CD4-positive, alpha-beta T cell treated with Interferon alpha-2 for 1 hour (primary cell): Measurements from ENCODE around the gene HBG2.

Source experiments
- DNase-seq, 2 donors: peaks; one replicate each; pipeline ENCODE4 v3.0.0-alpha.2; 2020 to 2022

The HBG2 gene

GRCh38 chr11:5247472-5248192, 6.9 kb downstream of the HBG2 start:
- no peak for DNase-seq

- no peak for DNase-seq
Measured at GRCh38 chr11:5246772-5247471, 7.7 kb downstream of the HBG2 start.

GRCh38 chr11:5245155-5245554, 9.4 kb downstream of the HBG2 start:
- DNase-seq: no peak

- DNase-seq: no peak
Measured at GRCh38 chr11:5243816-5244180, 10.8 kb downstream of the HBG2 start.

- no peak for DNase-seq
Measured at GRCh38 chr11:5242933-5243815, 11.4 kb downstream of the HBG2 start.

- DNase-seq: no peak
Measured at GRCh38 chr11:5242208-5242607, 12.4 kb downstream of the HBG2 start.

- DNase-seq: no peak
Measured at GRCh38 chr11:5241458-5241857, 13.1 kb downstream of the HBG2 start.

GRCh38 chr11:5240458-5240857, 14.1 kb downstream of the HBG2 start:
- DNase-seq: no peak

GRCh38 chr11:5240056-5240455, 14.5 kb downstream of the HBG2 start:
- DNase-seq: no peak

- no peak for DNase-seq
Measured at GRCh38 chr11:5239046-5239445, 15.5 kb downstream of the HBG2 start.

- no peak for DNase-seq
Measured at GRCh38 chr11:5238486-5238885, 16.1 kb downstream of the HBG2 start.

GRCh38 chr11:5237420-5237819, 17.2 kb downstream of the HBG2 start:
- no peak for DNase-seq

- no peak for DNase-seq
Measured at GRCh38 chr11:5235364-5236095, 19.1 kb downstream of the HBG2 start.

GRCh38 chr11:5234381-5234834, 20.2 kb downstream of the HBG2 start, which contains the start of gene HBD:
TSS of gene HBD (minus strand) at chr11:5234483. CDS start at chr11:5234433, 50 bp downstream.
- no peak for DNase-seq

GRCh38 chr11:5233307-5233706, 21.3 kb downstream of the HBG2 start:
- DNase-seq: no peak

GRCh38 chr11:5232821-5233220, 21.8 kb downstream of the HBG2 start:
- DNase-seq: no peak

GRCh38 chr11:5232176-5232575, 22.4 kb downstream of the HBG2 start:
- DNase-seq: no peak

- DNase-seq: no peak
Measured at GRCh38 chr11:5231111-5231510, 23.5 kb downstream of the HBG2 start.

- DNase-seq: no peak
Measured at GRCh38 chr11:5230266-5230665, 24.3 kb downstream of the HBG2 start.

- DNase-seq: no peak
Measured at GRCh38 chr11:5229796-5230195, 24.8 kb downstream of the HBG2 start.

GRCh38 chr11:5229356-5229755, 25.2 kb downstream of the HBG2 start:
- no peak for DNase-seq

- no peak for DNase-seq
Measured at GRCh38 chr11:5228124-5228523, 26.5 kb downstream of the HBG2 start.

GRCh38 chr11:5227681-5228080, 26.9 kb downstream of the HBG2 start:
- no peak for DNase-seq
